Keratinocyte (primary cell): ENCODE data around the gene FBXO34.

Source experiments
- CTCF ChIP-seq, 3 experiments: IDR thresholded peaks in 1 of 3; conservative IDR thresholded peaks in 1 of 3; optimal IDR thresholded peaks in 1 of 3; 2 replicates in 2 of 3; 3 replicates in 1 of 3; pipeline versions ENCODE3 to v1.5.1; 2011; ENCODE audit warnings: low read length in 3 of 3, mild to moderate bottlenecking in 3 of 3, moderate library complexity in 2 of 3, control low read depth in 1 of 3, inconsistent platforms in 1 of 3; ENCODE audit not compliant: insufficient read depth in 2 of 3; ENCODE audit errors: extremely low read depth in 1 of 3
- EZH2 ChIP-seq: IDR thresholded peaks from one replicate; pipeline ENCODE4 v1.6.1; 2012; ENCODE audit warnings: inconsistent platforms, mild to moderate bottlenecking, low read length, moderate library complexity

DNA sequence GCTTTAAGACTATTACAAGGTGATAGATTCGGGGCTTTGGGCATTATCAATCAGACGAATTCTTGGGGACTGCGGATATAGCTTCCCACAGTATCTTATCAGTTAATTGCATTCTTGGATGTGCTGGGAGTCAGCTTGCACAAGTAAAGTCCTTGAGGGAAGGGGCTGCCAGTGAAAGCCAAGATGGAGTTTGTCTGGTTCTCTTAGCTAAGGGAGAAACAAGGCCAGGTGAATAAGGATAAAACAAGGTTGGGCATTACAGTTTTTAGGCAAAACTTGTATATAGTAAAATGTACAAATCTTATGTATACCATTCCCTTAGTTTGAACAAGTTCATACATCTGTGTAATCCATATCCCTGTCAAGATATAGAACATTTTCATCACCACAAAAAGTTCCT is 5.5 kb downstream of the FBXO34 start:
- TF ChIP-seq CTCF (optimal IDR thresholded peaks at IDR 0.05 in 1 of 3, IDR thresholded peaks at IDR 0.05 in 1 of 3, conservative IDR thresholded peaks at IDR 0.05 in 1 of 3; ENCODE audit: extremely low read depth in 1 of 3, insufficient read depth in 2 of 3, low read length in 3 of 3) (no peak), EZH2 (no peak)
